HG03378 (cell line): ENCODE data around the gene PSMD9.
"Not testable (repeated sequence)": the region's sequence is repeated elsewhere in the genome, so short reads cannot be mapped to it uniquely, and the experiment has no call there.

Experiments
- ATAC-seq: cut with Tn5 transposase; IDR thresholded peaks from one replicate; pipeline ENCODE4 v1.9.1; 2021; ENCODE audit warnings: mild to moderate bottlenecking, moderate library complexity; ENCODE audit not compliant: unreplicated experiment

PSMD9 gene

GRCh38 chr12:121917950-121918678 is 29.5 kb downstream of the PSMD9 start, which contains the start of gene CFAP251:
Gene CFAP251, plus strand, starts transcription at chr12:121918592. Its CDS starts 2,714 bp downstream, at chr12:121921306.
- peak; percentile 75 for ATAC-seq

GRCh38 chr12:121918679-121919038 is 30.1 kb downstream of the PSMD9 start:
- ATAC-seq, result no peak

GRCh38 chr12:121921066-121921465 is 32.5 kb downstream of the PSMD9 start:
- ATAC-seq, result no peak

GRCh38 chr12:121925358-121925695 is 36.7 kb downstream of the PSMD9 start:
- ATAC-seq, result no peak

GRCh38 chr12:121926874-121927706 is 38.5 kb downstream of the PSMD9 start:
- ATAC-seq, result no peak

GRCh38 chr12:121927813-121928212 is 39.2 kb downstream of the PSMD9 start:
- ATAC-seq, result no peak

- not testable (repeated sequence) for ATAC-seq
Observed at GRCh38 chr12:121929545-121929944, 41.0 kb downstream of the PSMD9 start.

- ATAC-seq, result no peak
Observed at GRCh38 chr12:121930862-121931261, 42.3 kb downstream of the PSMD9 start.

GRCh38 chr12:121932176-121932536 is 43.6 kb downstream of the PSMD9 start:
- no peak for ATAC-seq

- ATAC-seq, result no peak
Observed at GRCh38 chr12:121932914-121933521, 44.4 kb downstream of the PSMD9 start.

GRCh38 chr12:121933522-121934308 is 45.1 kb downstream of the PSMD9 start:
- no peak for ATAC-seq

- no peak for ATAC-seq
Observed at GRCh38 chr12:121934309-121934664, 45.7 kb downstream of the PSMD9 start.

GRCh38 chr12:121937654-121938053 is 49.1 kb downstream of the PSMD9 start:
- no peak for ATAC-seq

- no peak for ATAC-seq
Observed at GRCh38 chr12:121939186-121939585, 50.6 kb downstream of the PSMD9 start.

GRCh38 chr12:121939992-121940766 is 51.6 kb downstream of the PSMD9 start:
- no peak for ATAC-seq

- ATAC-seq, result no peak
Observed at GRCh38 chr12:121942145-121942718, 53.6 kb downstream of the PSMD9 start.

- ATAC-seq, result no peak
Observed at GRCh38 chr12:121943926-121944325, 55.3 kb downstream of the PSMD9 start.

GRCh38 chr12:121946313-121947025 is 57.9 kb downstream of the PSMD9 start:
- ATAC-seq, result no peak

- no peak for ATAC-seq
Observed at GRCh38 chr12:121947981-121948380, 59.4 kb downstream of the PSMD9 start.
